ENCODE measurements around the gene PACS2. TPM values are rescaled to one million over a fixed set of nuclear protein-coding genes. Genes with fewer than 3 reads are reported as not detected.
"Not testable (repeated sequence)": the region's sequence is repeated elsewhere in the genome, so short reads cannot be mapped to it uniquely, and the experiment has no call there.

The PACS2 gene
- polyA plus RNA-seq, 4 donors = 35.4 to 45.8 (median 44.9) TPM

GRCh38 chr14:105274637-105275036, 39.9 kb upstream of the PACS2 start:
- H3K36me3 ChIP-seq (ENCODE audit: control insufficient read depth in 3 of 3, insufficient read depth in 2 of 3, low read depth in 1 of 3, low read length in 3 of 3) = peaks cover 0 to 20% (median under 1%) of the 10 kb centered on the region in 3 donors
- 92 to 97% (median 93%) methylated on average over 6 of the region's 6 CpGs for WGBS, 3 donors
- no peaks in the 10 kb centered on the region for H3K9me3 ChIP-seq (ENCODE audit: control insufficient read depth in 2 of 2, insufficient read depth in 1 of 2, low read depth in 1 of 2, low read length in 1 of 2)
- DNase-seq = no peak
- no peaks in the 10 kb centered on the region for H3K27me3 ChIP-seq (ENCODE audit: control insufficient read depth in 3 of 3, insufficient read depth in 3 of 3, low read length in 3 of 3)
- H3K4me1 ChIP-seq (ENCODE audit: control insufficient read depth in 3 of 3, insufficient read depth in 2 of 3, low read depth in 1 of 3, low read length in 2 of 3) = peaks cover 0 to 3% (median 0%) of the 10 kb centered on the region in 3 donors
- H3K4me3 ChIP-seq (ENCODE audit: low read depth in 1 of 3, low read length in 3 of 3) = no peak overlapping the region
- no peak for FAIRE-seq
- H3K27ac ChIP-seq (ENCODE audit: low read depth in 1 of 3, low read length in 2 of 3) = no peak overlapping the region

- Histone ChIP-seq H3K36me3 (ENCODE audit: control insufficient read depth in 3 of 3, insufficient read depth in 2 of 3, low read depth in 1 of 3, low read length in 3 of 3) (peaks cover 0 to 24% (median 0%) of the 10 kb centered on the region in 3 donors), H3K27ac (ENCODE audit: low read depth in 1 of 3, low read length in 2 of 3) (no peak overlapping the region), H3K4me1 (ENCODE audit: control insufficient read depth in 3 of 3, insufficient read depth in 2 of 3, low read depth in 1 of 3, low read length in 2 of 3) (peaks cover 0 to 3% (median 0%) of the 10 kb centered on the region in 3 donors), H3K27me3 (ENCODE audit: control insufficient read depth in 3 of 3, insufficient read depth in 3 of 3, low read length in 3 of 3) (no peaks in the 10 kb centered on the region), H3K4me3 (ENCODE audit: low read depth in 1 of 3, low read length in 3 of 3) (no peak overlapping the region), H3K9me3 (ENCODE audit: control insufficient read depth in 2 of 2, insufficient read depth in 1 of 2, low read depth in 1 of 2, low read length in 1 of 2) (no peaks in the 10 kb centered on the region)
- FAIRE-seq (no peak), DNase-seq (no peak)
- 86 to 92% (median 91%) methylated on average over 16 of the region's 16 CpGs for WGBS, 3 donors
Measured at GRCh38 chr14:105275267-105275946, 39.1 kb upstream of the PACS2 start.

GRCh38 chr14:105277448-105277847, 37.1 kb upstream of the PACS2 start:
- not testable (repeated sequence) for H3K4me3 ChIP-seq (ENCODE audit: low read depth in 1 of 3, low read length in 3 of 3); DNase-seq; H3K9me3 ChIP-seq (ENCODE audit: control insufficient read depth in 2 of 2, insufficient read depth in 1 of 2, low read depth in 1 of 2, low read length in 1 of 2); FAIRE-seq; H3K27ac ChIP-seq (ENCODE audit: low read depth in 1 of 3, low read length in 2 of 3); H3K4me1 ChIP-seq (ENCODE audit: control insufficient read depth in 3 of 3, insufficient read depth in 2 of 3, low read depth in 1 of 3, low read length in 2 of 3); H3K27me3 ChIP-seq (ENCODE audit: control insufficient read depth in 3 of 3, insufficient read depth in 3 of 3, low read length in 3 of 3)
- H3K36me3 ChIP-seq (ENCODE audit: control insufficient read depth in 3 of 3, insufficient read depth in 2 of 3, low read depth in 1 of 3, low read length in 3 of 3) = peaks cover 0 to 23% (median 0%) of the 10 kb centered on the region in 3 donors
- 61 to 97% (median 93%) methylated on average over 2 to 4 of the region's 4 CpGs for WGBS, 3 donors

- Histone ChIP-seq H3K9me3 (ENCODE audit: control insufficient read depth in 2 of 2, insufficient read depth in 1 of 2, low read depth in 1 of 2, low read length in 1 of 2) (no peaks in the 10 kb centered on the region), H3K27ac (ENCODE audit: low read depth in 1 of 3, low read length in 2 of 3) (no peak overlapping the region), H3K36me3 (ENCODE audit: control insufficient read depth in 3 of 3, insufficient read depth in 2 of 3, low read depth in 1 of 3, low read length in 3 of 3) (peaks cover 0 to 31% (median 2%) of the 10 kb centered on the region in 3 donors), H3K4me1 (ENCODE audit: control insufficient read depth in 3 of 3, insufficient read depth in 2 of 3, low read depth in 1 of 3, low read length in 2 of 3) (peaks cover 0 to 3% (median 0%) of the 10 kb centered on the region in 3 donors), H3K27me3 (ENCODE audit: control insufficient read depth in 3 of 3, insufficient read depth in 3 of 3, low read length in 3 of 3) (no peaks in the 10 kb centered on the region), H3K4me3 (ENCODE audit: low read depth in 1 of 3, low read length in 3 of 3) (no peak overlapping the region)
- DNase-seq (no peak), FAIRE-seq (no peak)
- WGBS, 3 donors = 84 to 88% (median 88%) methylated on average over 18 of the region's 18 CpGs
Measured at GRCh38 chr14:105279642-105280361, 34.7 kb upstream of the PACS2 start.

GRCh38 chr14:105280525-105280924, 34.0 kb upstream of the PACS2 start:
- Histone ChIP-seq H3K27me3 (ENCODE audit: control insufficient read depth in 3 of 3, insufficient read depth in 3 of 3, low read length in 3 of 3) (no peaks in the 10 kb centered on the region), H3K4me1 (ENCODE audit: control insufficient read depth in 3 of 3, insufficient read depth in 2 of 3, low read depth in 1 of 3, low read length in 2 of 3) (no peaks in the 10 kb centered on the region), H3K9me3 (ENCODE audit: control insufficient read depth in 2 of 2, insufficient read depth in 1 of 2, low read depth in 1 of 2, low read length in 1 of 2) (no peaks in the 10 kb centered on the region), H3K36me3 (ENCODE audit: control insufficient read depth in 3 of 3, insufficient read depth in 2 of 3, low read depth in 1 of 3, low read length in 3 of 3) (peaks cover 0 to 35% (median 2%) of the 10 kb centered on the region in 3 donors), H3K27ac (ENCODE audit: low read depth in 1 of 3, low read length in 2 of 3) (no peak overlapping the region), H3K4me3 (ENCODE audit: low read depth in 1 of 3, low read length in 3 of 3) (no peak overlapping the region)
- 91 to 96% (median 93%) methylated on average over 21 of the region's 21 CpGs for WGBS, 3 donors
- DNase-seq (no peak), FAIRE-seq (no peak)

GRCh38 chr14:105281371-105282097, 33.0 kb upstream of the PACS2 start:
- Histone ChIP-seq H3K36me3 (ENCODE audit: control insufficient read depth in 3 of 3, insufficient read depth in 2 of 3, low read depth in 1 of 3, low read length in 3 of 3) (peaks cover 0 to 40% (median 2%) of the 10 kb centered on the region in 3 donors), H3K4me3 (ENCODE audit: low read depth in 1 of 3, low read length in 3 of 3) (no peak overlapping the region), H3K27ac (ENCODE audit: low read depth in 1 of 3, low read length in 2 of 3) (no peak overlapping the region), H3K27me3 (ENCODE audit: control insufficient read depth in 3 of 3, insufficient read depth in 3 of 3, low read length in 3 of 3) (no peaks in the 10 kb centered on the region), H3K9me3 (ENCODE audit: control insufficient read depth in 2 of 2, insufficient read depth in 1 of 2, low read depth in 1 of 2, low read length in 1 of 2) (no peaks in the 10 kb centered on the region), H3K4me1 (ENCODE audit: control insufficient read depth in 3 of 3, insufficient read depth in 2 of 3, low read depth in 1 of 3, low read length in 2 of 3) (no peaks in the 10 kb centered on the region)
- 59 to 71% (median 69%) methylated on average over 23 of the region's 23 CpGs for WGBS, 3 donors
- DNase-seq (peak; percentile 49 to 61), FAIRE-seq (no peak)

GRCh38 chr14:105282098-105282725, 32.3 kb upstream of the PACS2 start:
- Histone ChIP-seq H3K27ac (ENCODE audit: low read depth in 1 of 3, low read length in 2 of 3) (no peak overlapping the region), H3K36me3 (ENCODE audit: control insufficient read depth in 3 of 3, insufficient read depth in 2 of 3, low read depth in 1 of 3, low read length in 3 of 3) (peaks cover 0 to 44% (median 2%) of the 10 kb centered on the region in 3 donors), H3K4me3 (ENCODE audit: low read depth in 1 of 3, low read length in 3 of 3) (no peak overlapping the region), H3K9me3 (ENCODE audit: control insufficient read depth in 2 of 2, insufficient read depth in 1 of 2, low read depth in 1 of 2, low read length in 1 of 2) (no peaks in the 10 kb centered on the region), H3K27me3 (ENCODE audit: control insufficient read depth in 3 of 3, insufficient read depth in 3 of 3, low read length in 3 of 3) (no peaks in the 10 kb centered on the region), H3K4me1 (ENCODE audit: control insufficient read depth in 3 of 3, insufficient read depth in 2 of 3, low read depth in 1 of 3, low read length in 2 of 3) (no peaks in the 10 kb centered on the region)
- 72 to 74% (median 72%) methylated on average over 16 of the region's 16 CpGs for WGBS, 3 donors
- DNase-seq = no peak
- no peak for FAIRE-seq

DNA sequence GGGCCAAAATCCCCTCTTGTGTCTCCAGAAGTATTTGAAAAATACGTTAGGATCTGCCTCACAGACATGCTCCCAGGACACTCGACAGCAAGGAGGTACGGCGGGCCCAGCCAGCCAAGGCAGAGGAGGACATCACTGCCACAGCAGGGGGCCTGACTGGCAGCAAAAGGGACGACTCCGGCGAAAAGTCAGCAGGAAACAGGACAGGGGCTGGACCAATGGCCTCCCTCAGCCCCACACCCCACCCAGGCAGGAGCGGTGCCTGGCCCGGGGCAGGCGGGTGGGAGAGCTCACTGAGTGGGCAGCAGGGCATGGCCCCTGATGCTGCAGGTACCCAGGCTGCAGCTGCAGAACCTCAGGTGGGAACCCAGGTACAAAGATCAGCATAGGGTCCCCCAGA, 31.5 kb upstream of the PACS2 start:
- WGBS, 3 donors = 84 to 97% (median 93%) methylated on average over 8 to 10 of the region's 10 CpGs
- DNase-seq = no peak
- H3K27ac ChIP-seq (ENCODE audit: low read depth in 1 of 3, low read length in 2 of 3) = no peak overlapping the region
- no peaks in the 10 kb centered on the region for H3K27me3 ChIP-seq (ENCODE audit: control insufficient read depth in 3 of 3, insufficient read depth in 3 of 3, low read length in 3 of 3)
- no peaks in the 10 kb centered on the region for H3K9me3 ChIP-seq (ENCODE audit: control insufficient read depth in 2 of 2, insufficient read depth in 1 of 2, low read depth in 1 of 2, low read length in 1 of 2)
- no peak for FAIRE-seq
- no peak overlapping the region for H3K4me3 ChIP-seq (ENCODE audit: low read depth in 1 of 3, low read length in 3 of 3)
- peaks cover 0 to 44% (median 2%) of the 10 kb centered on the region in 3 donors for H3K36me3 ChIP-seq (ENCODE audit: control insufficient read depth in 3 of 3, insufficient read depth in 2 of 3, low read depth in 1 of 3, low read length in 3 of 3)
- H3K4me1 ChIP-seq (ENCODE audit: control insufficient read depth in 3 of 3, insufficient read depth in 2 of 3, low read depth in 1 of 3, low read length in 2 of 3) = no peaks in the 10 kb centered on the region

Measured in small intestine (tissue), 7 donors.